Sigmoid colon (tissue), 7 donors: Measurements from ENCODE around the gene CEP112. TPM values are rescaled to one million over a fixed set of nuclear protein-coding genes. Genes with fewer than 3 reads are reported as not detected.

ENCODE experiments used
- DNase-seq: peaks from one replicate; pipeline ENCODE4 v3.0.0-alpha.2; 2019
- H3K27ac ChIP-seq, 4 donors: fragments of 200-600 bp; sonication (generic); one replicate each; pipeline ENCODE4 v1.5.1; 2016 to 2019; ENCODE audit warnings: mild to moderate bottlenecking in 1 of 4
- H3K27me3 ChIP-seq, 3 donors: fragments of 200-600 bp; sonication (generic); one replicate each; pipeline ENCODE4 v1.5.1; 2019; ENCODE audit warnings: mild to moderate bottlenecking in 1 of 3
- H3K36me3 ChIP-seq, 4 donors: fragments of 200-600 bp; sonication (generic); one replicate each; pipeline ENCODE4 v1.5.1; 2016 to 2019
- H3K4me1 ChIP-seq, 4 donors: fragments of 200-600 bp; sonication (generic); one replicate each; pipeline ENCODE4 v1.5.1; 2017 to 2019
- H3K4me3 ChIP-seq, 4 donors: fragments of 200-600 bp; sonication (generic); one replicate each; pipeline ENCODE4 v1.5.1; 2017 to 2019; ENCODE audit warnings: mild to moderate bottlenecking in 2 of 4, moderate library complexity in 1 of 4
- H3K9me3 ChIP-seq, 4 donors: fragments of 200-600 bp in 3 of 4; sonication (generic) in 3 of 4; one replicate each; pipeline versions ENCODE4 v1.5.1 to v1.6.1; 2013 to 2019
- EP300 ChIP-seq, 4 donors: sonication (generic); formaldehyde crosslinking; IDR thresholded peaks; one replicate each; pipeline ENCODE4 v1.6.1; 2017; ENCODE audit warnings: antibody characterized with exemption in 4 of 4
- POLR2A ChIP-seq, 2 donors: fragments of 450-650 bp; IDR thresholded peaks; one replicate each; pipeline ENCODE4 v1.6.1; 2016; ENCODE audit warnings: antibody characterized with exemption in 2 of 2, mild to moderate bottlenecking in 2 of 2, moderate library complexity in 2 of 2
- POLR2AphosphoS5 ChIP-seq, 4 donors: sonication (generic); formaldehyde crosslinking; IDR thresholded peaks; one replicate each; pipeline ENCODE4 v1.6.1; 2017; ENCODE audit warnings: antibody characterized with exemption in 4 of 4
- WGBS, 2 donors: extraction: QIAGEN DNeasy Blood & Tissue Kit; methylation state at CpG; one replicate each; pipeline ENCODE4 v1.1.7; 2013; 5-methylcytosine and 5-hydroxymethylcytosine counted together
- intact Hi-C: fragments of 100-400 bp; cut with DNase I; formaldehyde crosslinking; loops from one replicate; pipeline ENCODE4 v1.15.1; 2023
- polyA plus RNA-seq, 3 donors: library from polyadenylated mRNA; stranded (reverse); fragments of 200-250 nt; gene quantifications; one replicate each; pipeline ENCODE4 v1.2.3, GENCODE V29; 2013
- total RNA-seq, 4 donors: library from RNA; depleted of rRNA; stranded (reverse); fragments of >200 nt; gene quantifications; one replicate each; pipeline ENCODE4 v1.1.0, GENCODE V29; 2016
- TF ChIP-seq, protein P1 (sequence below), 4 experiments: fragments of 450-650 bp in 3 of 4; fragments of 200-600 bp in 1 of 4; IDR thresholded peaks; one replicate each; pipeline ENCODE4 v1.5.1; 2016 to 2019; ENCODE audit warnings: antibody characterized with exemption in 4 of 4, mild to moderate bottlenecking in 3 of 4, moderate library complexity in 2 of 4
- donor health status: healthy with polysubstance abuse.
- donor health status: Bipolar disorder and iron deficiency.
- donor health status: healthy.

CEP112 gene
- total and polyA plus RNA-seq, 7 donors = 0.92 to 29.1 (median 15.1) TPM

DNA sequence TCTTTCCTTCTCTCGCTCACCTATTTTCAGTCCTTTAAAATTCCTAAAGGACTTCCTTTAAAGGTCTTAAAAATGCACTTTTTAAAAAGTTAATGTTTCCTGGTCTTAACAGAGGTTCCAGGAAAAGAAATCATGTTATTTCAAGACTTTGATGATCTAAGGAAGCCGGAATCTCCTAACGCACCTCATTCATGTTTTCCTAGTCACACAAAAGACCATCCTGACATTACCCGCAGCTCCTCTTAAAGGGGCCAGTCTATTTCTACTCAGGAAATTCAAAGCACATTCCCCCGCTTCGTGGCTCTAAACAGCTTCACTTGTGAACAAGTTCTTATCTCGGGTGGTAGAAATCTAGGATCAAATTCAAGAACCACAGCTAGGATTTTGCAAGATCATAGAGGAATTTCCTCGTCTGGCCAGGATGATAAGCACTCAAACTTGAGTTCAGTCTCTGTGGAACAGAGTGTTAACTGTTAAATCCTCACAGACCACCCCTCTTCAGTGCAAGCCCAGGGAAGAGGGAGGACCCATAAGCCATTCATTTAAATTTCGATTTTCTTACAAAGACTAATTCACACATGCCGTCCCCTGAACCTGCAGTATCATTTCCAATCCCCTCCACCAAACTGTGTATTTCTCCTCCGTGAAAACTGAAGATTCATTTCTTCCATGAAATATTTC lies 493.4 kb downstream of the CEP112 start:
- no peaks in the 10 kb centered on the region for H3K27me3 ChIP-seq
- 36 to 52% methylated on average over 11 of the region's 11 CpGs for WGBS, 2 donors
- TF ChIP-seq, protein P1, sequence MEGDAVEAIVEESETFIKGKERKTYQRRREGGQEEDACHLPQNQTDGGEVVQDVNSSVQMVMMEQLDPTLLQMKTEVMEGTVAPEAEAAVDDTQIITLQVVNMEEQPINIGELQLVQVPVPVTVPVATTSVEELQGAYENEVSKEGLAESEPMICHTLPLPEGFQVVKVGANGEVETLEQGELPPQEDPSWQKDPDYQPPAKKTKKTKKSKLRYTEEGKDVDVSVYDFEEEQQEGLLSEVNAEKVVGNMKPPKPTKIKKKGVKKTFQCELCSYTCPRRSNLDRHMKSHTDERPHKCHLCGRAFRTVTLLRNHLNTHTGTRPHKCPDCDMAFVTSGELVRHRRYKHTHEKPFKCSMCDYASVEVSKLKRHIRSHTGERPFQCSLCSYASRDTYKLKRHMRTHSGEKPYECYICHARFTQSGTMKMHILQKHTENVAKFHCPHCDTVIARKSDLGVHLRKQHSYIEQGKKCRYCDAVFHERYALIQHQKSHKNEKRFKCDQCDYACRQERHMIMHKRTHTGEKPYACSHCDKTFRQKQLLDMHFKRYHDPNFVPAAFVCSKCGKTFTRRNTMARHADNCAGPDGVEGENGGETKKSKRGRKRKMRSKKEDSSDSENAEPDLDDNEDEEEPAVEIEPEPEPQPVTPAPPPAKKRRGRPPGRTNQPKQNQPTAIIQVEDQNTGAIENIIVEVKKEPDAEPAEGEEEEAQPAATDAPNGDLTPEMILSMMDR (IDR thresholded peaks at IDR 0.05) = no peak
- TF ChIP-seq POLR2AphosphoS5 (IDR thresholded peaks at IDR 0.05) = no peak
- TF ChIP-seq EP300 (IDR thresholded peaks at IDR 0.05) = no peak
- TF ChIP-seq POLR2A (IDR thresholded peaks at IDR 0.05) = no peak
- intact Hi-C loops = no loop called here
- H3K36me3 ChIP-seq = no peaks in the 10 kb centered on the region
- no peaks in the 10 kb centered on the region for H3K4me1 ChIP-seq
- no peaks in the 10 kb centered on the region for H3K9me3 ChIP-seq
- DNase-seq = no peak
- H3K4me3 ChIP-seq = no peak overlapping the region
- H3K27ac ChIP-seq = no peak overlapping the region

DNA sequence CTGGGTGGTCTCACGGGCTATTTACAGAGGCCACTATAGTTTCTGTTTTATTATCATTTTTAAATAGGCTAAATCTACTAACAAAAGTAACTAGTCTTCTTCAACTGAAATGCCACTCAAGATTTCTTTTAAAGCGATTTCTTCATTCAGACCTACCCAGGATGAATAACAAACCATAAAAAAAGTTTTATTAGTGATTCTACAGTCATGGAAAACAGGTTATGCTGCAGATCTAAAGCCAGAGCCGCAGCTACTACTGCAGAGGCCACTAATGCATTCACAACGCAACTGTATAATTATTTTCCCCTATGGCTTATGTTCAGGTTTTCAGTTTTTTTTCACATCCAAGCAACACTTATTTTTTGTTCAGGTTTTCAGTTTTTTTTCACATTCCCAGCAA lies 494.3 kb downstream of the CEP112 start:
- TF ChIP-seq EP300 (IDR thresholded peaks at IDR 0.05) = no peak
- no peak for TF ChIP-seq POLR2AphosphoS5 (IDR thresholded peaks at IDR 0.05)
- TF ChIP-seq, protein P1 (IDR thresholded peaks at IDR 0.05) = no peak
- TF ChIP-seq POLR2A (IDR thresholded peaks at IDR 0.05) = no peak
- Histone ChIP-seq H3K4me3 (no peak overlapping the region), H3K9me3 (no peaks in the 10 kb centered on the region), H3K4me1 (no peaks in the 10 kb centered on the region), H3K36me3 (no peaks in the 10 kb centered on the region), H3K27me3 (no peaks in the 10 kb centered on the region), H3K27ac (no peak overlapping the region)
- DNase-seq = no peak
- 16 to 67% methylated on average over 4 of the region's 4 CpGs for WGBS, 2 donors
- intact Hi-C loops = no loop called here

GRCh38 chr17:65696739-65697394 lies 495.1 kb downstream of the CEP112 start:
- H3K4me3 ChIP-seq = no peak overlapping the region
- DNase-seq = no peak
- no peaks in the 10 kb centered on the region for H3K27me3 ChIP-seq
- H3K27ac ChIP-seq = no peak overlapping the region
- intact Hi-C loops = no loop called here
- no peak for TF ChIP-seq EP300 (IDR thresholded peaks at IDR 0.05)
- peak in 1 of 4 donors; percentile 12 for TF ChIP-seq POLR2AphosphoS5 (IDR thresholded peaks at IDR 0.05)
- H3K36me3 ChIP-seq = no peaks in the 10 kb centered on the region
- WGBS, 2 donors = 53 to 71% methylated on average over 6 of the region's 6 CpGs
- H3K4me1 ChIP-seq = no peaks in the 10 kb centered on the region
- H3K9me3 ChIP-seq = no peaks in the 10 kb centered on the region

DNA sequence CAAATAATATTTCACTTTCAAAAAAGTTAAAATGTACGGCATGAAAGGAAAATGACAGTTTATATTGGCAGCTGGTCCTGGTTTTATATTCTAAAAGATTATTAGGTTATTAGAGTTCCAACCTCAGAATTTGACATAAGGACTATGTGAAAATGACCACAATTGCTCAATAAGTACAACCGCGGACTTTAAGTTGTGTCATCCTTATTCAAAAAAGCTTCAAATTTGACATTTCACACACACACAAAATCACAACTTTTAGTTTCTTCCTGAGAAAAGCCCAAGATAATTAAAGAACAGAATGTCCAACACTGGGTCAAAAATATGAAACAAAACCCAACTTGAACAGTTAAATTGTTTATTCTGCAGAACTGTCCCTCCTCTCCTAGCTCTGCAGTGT lies 497.3 kb downstream of the CEP112 start:
- H3K9me3 ChIP-seq = no peaks in the 10 kb centered on the region
- H3K27me3 ChIP-seq = no peaks in the 10 kb centered on the region
- no peak for DNase-seq
- H3K36me3 ChIP-seq = no peaks in the 10 kb centered on the region
- H3K27ac ChIP-seq = no peak overlapping the region
- 90 to 96% methylated on average over 3 of the region's 3 CpGs for WGBS, 2 donors
- intact Hi-C loops = no loop called here
- H3K4me3 ChIP-seq = no peak overlapping the region
- no peaks in the 10 kb centered on the region for H3K4me1 ChIP-seq
- TF ChIP-seq EP300 (IDR thresholded peaks at IDR 0.05) (no peak), POLR2A (IDR thresholded peaks at IDR 0.05) (no peak), POLR2AphosphoS5 (IDR thresholded peaks at IDR 0.05) (no peak)

GRCh38 chr17:65690626-65691310 lies 501.2 kb downstream of the CEP112 start:
- H3K27ac ChIP-seq = no peak overlapping the region
- DNase-seq = no peak
- H3K27me3 ChIP-seq = no peaks in the 10 kb centered on the region
- WGBS, 2 donors = 69 to 70% methylated on average over 6 of the region's 6 CpGs
- TF ChIP-seq, protein P1 (IDR thresholded peaks at IDR 0.05) = no peak
- H3K4me3 ChIP-seq = no peak overlapping the region
- no peaks in the 10 kb centered on the region for H3K4me1 ChIP-seq
- intact Hi-C loops = no loop called here
- no peaks in the 10 kb centered on the region for H3K36me3 ChIP-seq
- no peaks in the 10 kb centered on the region for H3K9me3 ChIP-seq
